Neuronal stem cell (in vitro differentiated cells): Measurements from ENCODE around the gene ZNF683.
A peak's percentile ranks its signal among the peaks of the same experiment; 100 is the strongest.
"Not testable (repeated sequence)": the region's sequence is repeated elsewhere in the genome, so short reads cannot be mapped to it uniquely, and the experiment has no call there.

Experiments
- DNase-seq: peaks from one replicate; pipeline ENCODE4 v3.0.0-alpha.2; 2013; ENCODE audit warnings: low spot score
- H2AFZ ChIP-seq: one replicate; pipeline ENCODE4 v1.6.1; 2013; ENCODE audit warnings: mild to moderate bottlenecking, low read length, inconsistent platforms
- H2AK5ac ChIP-seq: 2 replicates; pipeline ENCODE4 v1.6.1; 2013; ENCODE audit warnings: low read depth, mild to moderate bottlenecking, inconsistent platforms, low read length, moderate library complexity, mixed read lengths
- H2BK120ac ChIP-seq: 2 replicates; pipeline ENCODE4 v1.6.1; 2013; ENCODE audit warnings: low read depth, mild to moderate bottlenecking, inconsistent platforms, low read length, moderate library complexity, mixed read lengths
- H2BK12ac ChIP-seq: one replicate; pipeline ENCODE4 v1.6.1; 2013; ENCODE audit warnings: low read length, inconsistent platforms
- H2BK15ac ChIP-seq: 2 replicates; pipeline ENCODE4 v1.6.1; 2013; ENCODE audit warnings: mild to moderate bottlenecking, low read length, inconsistent platforms, mixed read lengths
- H2BK5ac ChIP-seq: one replicate; pipeline ENCODE4 v1.6.1; 2013; ENCODE audit warnings: inconsistent platforms, mild to moderate bottlenecking, low read length, moderate library complexity
- H3K14ac ChIP-seq: one replicate; pipeline ENCODE4 v1.6.1; 2013; ENCODE audit warnings: low read length, inconsistent platforms
- H3K18ac ChIP-seq: 2 replicates; pipeline ENCODE4 v1.6.1; 2013; ENCODE audit warnings: low read length, inconsistent platforms
- H3K23ac ChIP-seq: 2 replicates; pipeline ENCODE4 v1.6.1; 2013; ENCODE audit warnings: low read depth, mild to moderate bottlenecking, mixed read lengths, low read length, inconsistent platforms; ENCODE audit not compliant: poor library complexity
- H3K27ac ChIP-seq: replicated peaks from 3 replicates; pipeline ENCODE4 v1.5.1; 2013; ENCODE audit warnings: low read length, inconsistent platforms
- H3K27me3 ChIP-seq, 3 experiments: 2 replicates each; pipeline ENCODE4 v1.6.1; 2013; ENCODE audit warnings: low read length in 3 of 3, mild to moderate bottlenecking in 2 of 3, inconsistent platforms in 1 of 3, low read depth in 1 of 3, mixed read lengths in 1 of 3, moderate library complexity in 1 of 3; ENCODE audit not compliant: control insufficient read depth in 3 of 3, insufficient read depth in 3 of 3
- H3K36me3 ChIP-seq, 2 donors: replicated peaks in 1 of 2; 2 replicates each; pipeline ENCODE4 v1.6.1; 2013; ENCODE audit warnings: low read length in 2 of 2; ENCODE audit not compliant: control insufficient read depth in 2 of 2, insufficient read depth in 2 of 2
- H3K4ac ChIP-seq: 2 replicates; pipeline ENCODE4 v1.6.1; 2013; ENCODE audit warnings: inconsistent platforms, mild to moderate bottlenecking, low read length, moderate library complexity
- H3K4me1 ChIP-seq, 2 donors: 1 replicate in 1 of 2; 2 replicates in 1 of 2; pipeline ENCODE4 v1.6.1; 2013; ENCODE audit warnings: low read length in 2 of 2, low read depth in 1 of 2; ENCODE audit not compliant: control insufficient read depth in 2 of 2, insufficient read depth in 1 of 2
- H3K4me2 ChIP-seq: one replicate; pipeline ENCODE4 v1.6.1; 2013; ENCODE audit warnings: mild to moderate bottlenecking, low read length, inconsistent platforms; ENCODE audit not compliant: insufficient read depth, poor library complexity, severe bottlenecking
- H3K4me3 ChIP-seq, 2 donors: 2 replicates each; pipeline ENCODE4 v1.5.1; 2013; ENCODE audit warnings: low read length in 2 of 2, mild to moderate bottlenecking in 2 of 2, inconsistent platforms in 1 of 2, moderate library complexity in 1 of 2
- H3K79me1 ChIP-seq: one replicate; pipeline ENCODE4 v1.6.1; 2013; ENCODE audit warnings: low read depth, mild to moderate bottlenecking, inconsistent platforms, low read length, moderate library complexity
- H3K9ac ChIP-seq: one replicate; pipeline ENCODE4 v1.6.1; 2013; ENCODE audit warnings: mild to moderate bottlenecking, low read depth, low read length, inconsistent platforms; ENCODE audit not compliant: poor library complexity
- H3K9me3 ChIP-seq, 2 donors: replicated peaks in 1 of 2; 2 replicates each; pipeline versions ENCODE3 to v1.6.1; 2013; ENCODE audit warnings: low read length in 2 of 2, mild to moderate bottlenecking in 2 of 2, inconsistent platforms in 1 of 2, low read depth in 1 of 2, mixed read lengths in 1 of 2, moderate library complexity in 1 of 2; ENCODE audit not compliant: control insufficient read depth in 2 of 2, insufficient read depth in 1 of 2
- H4K8ac ChIP-seq: one replicate; pipeline ENCODE4 v1.6.1; 2013; ENCODE audit warnings: low read depth, mild to moderate bottlenecking, inconsistent platforms, low read length, moderate library complexity
- H4K91ac ChIP-seq: one replicate; pipeline ENCODE4 v1.6.1; 2013; ENCODE audit warnings: low read length, low read depth, mild to moderate bottlenecking, inconsistent platforms; ENCODE audit not compliant: poor library complexity
- WGBS, 2 donors: extraction: QIAGEN DNeasy Blood & Tissue Kit; methylation state at CpG; one replicate each; pipeline ENCODE4 v1.1.7; 2013; ENCODE audit warnings: missing lambda C conversion rate in 2 of 2, mixed read lengths in 1 of 2; ENCODE audit not compliant: insufficient read length in 2 of 2, insufficient replicate concordance in 1 of 2; ENCODE audit errors: extremely low coverage in 2 of 2; 5-methylcytosine and 5-hydroxymethylcytosine counted together

Gene ZNF683

DNA sequence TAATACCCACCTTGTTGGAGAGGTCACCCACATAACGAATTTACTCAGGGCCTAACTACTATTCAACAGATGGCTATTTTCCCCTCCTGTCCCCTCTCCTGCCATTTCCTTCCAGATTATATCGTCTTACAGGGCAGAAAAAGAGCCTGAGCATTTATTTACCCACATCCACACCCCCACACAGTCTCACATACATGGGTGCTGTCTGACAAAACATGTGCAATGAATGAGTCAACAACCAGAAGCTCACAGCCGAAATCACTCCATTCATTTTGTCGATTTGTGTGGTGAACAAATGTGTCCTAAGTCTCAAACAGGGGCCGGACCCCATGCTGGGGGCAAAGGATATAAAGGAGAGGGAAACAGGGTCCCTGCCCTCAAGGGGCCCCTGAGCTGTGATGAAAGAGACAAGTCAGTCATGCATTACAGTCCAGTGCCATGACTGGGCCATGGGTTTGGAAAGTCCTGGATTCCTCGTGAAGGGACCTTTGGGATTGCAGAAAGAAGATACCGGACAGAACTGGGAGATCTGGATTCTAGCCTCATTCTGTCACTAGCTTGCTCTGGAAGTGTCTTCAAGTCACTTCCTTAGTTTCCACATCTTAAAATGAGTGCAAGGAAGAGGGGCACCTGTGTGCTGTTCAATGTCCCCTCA, 16.4 kb upstream of the ZNF683 start:
- Histone ChIP-seq H3K79me1 (no peaks in the 10 kb centered on the region), H4K8ac (no peak overlapping the region), H2BK120ac (no peak overlapping the region), H3K4me1 (peaks cover 14 to 23% of the 10 kb centered on the region in 2 donors), H2AK5ac (peak overlapping the region; percentile 59), H3K27ac (no peak overlapping the region), H3K9ac (no peak overlapping the region), H4K91ac (no peak overlapping the region), H3K4me3 (no peak overlapping the region), H3K18ac (no peak overlapping the region), H3K4me2 (no peak overlapping the region), H3K23ac (no peak overlapping the region), H2BK5ac (peak overlapping the region; percentile 68), H3K14ac (no peak overlapping the region), H2AFZ (peak overlapping the region; percentile 31), H3K36me3 (no peaks in the 10 kb centered on the region), H3K9me3 (no peaks in the 10 kb centered on the region), H2BK15ac (peak overlapping the region; percentile 46), H3K4ac (no peak overlapping the region), H3K27me3 (no peaks in the 10 kb centered on the region), H2BK12ac (no peak overlapping the region)
- WGBS, 2 donors, result no CpG with 5 or more reads among the region's 7 CpGs
- no peak for DNase-seq

DNA sequence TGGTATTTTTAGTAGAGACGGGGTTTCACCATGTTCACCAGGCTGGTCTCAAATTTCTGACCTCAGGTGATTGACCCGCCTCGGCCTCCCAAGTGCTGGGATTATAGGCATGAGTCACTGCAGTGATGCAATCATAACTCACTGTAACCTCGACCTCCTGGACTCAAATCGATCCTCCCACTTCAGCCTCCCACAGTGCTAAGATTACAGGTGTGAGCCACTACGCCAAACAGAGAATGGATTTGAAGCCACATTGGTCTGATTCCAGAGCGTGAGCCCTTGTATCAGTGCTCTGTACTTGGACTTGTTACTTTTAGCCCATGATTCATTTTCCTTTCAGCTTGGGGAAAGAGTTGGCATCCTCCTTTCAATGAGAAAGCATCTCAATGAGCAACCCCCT, 14.9 kb upstream of the ZNF683 start:
- no peaks in the 10 kb centered on the region for H3K9me3 ChIP-seq
- H3K9ac ChIP-seq, result no peak overlapping the region
- H2AFZ ChIP-seq, result no peak overlapping the region
- no peaks in the 10 kb centered on the region for H3K79me1 ChIP-seq
- WGBS, 2 donors, result no CpG with 5 or more reads among the region's 7 CpGs
- DNase-seq, result no peak
- no peak overlapping the region for H2AK5ac ChIP-seq
- no peak overlapping the region for H2BK12ac ChIP-seq
- H3K18ac ChIP-seq, result no peak overlapping the region
- no peak overlapping the region for H2BK120ac ChIP-seq
- no peak overlapping the region for H4K91ac ChIP-seq
- no peak overlapping the region for H3K4me3 ChIP-seq
- no peak overlapping the region for H3K23ac ChIP-seq
- H3K14ac ChIP-seq, result no peak overlapping the region
- no peak overlapping the region for H3K4ac ChIP-seq
- no peak overlapping the region for H2BK15ac ChIP-seq
- no peak overlapping the region for H3K4me2 ChIP-seq
- no peak overlapping the region for H2BK5ac ChIP-seq
- H3K36me3 ChIP-seq, result no peaks in the 10 kb centered on the region
- peaks cover 9 to 17% of the 10 kb centered on the region in 2 donors for H3K4me1 ChIP-seq
- no peak overlapping the region for H3K27ac ChIP-seq
- no peaks in the 10 kb centered on the region for H3K27me3 ChIP-seq
- H4K8ac ChIP-seq, result no peak overlapping the region

DNA sequence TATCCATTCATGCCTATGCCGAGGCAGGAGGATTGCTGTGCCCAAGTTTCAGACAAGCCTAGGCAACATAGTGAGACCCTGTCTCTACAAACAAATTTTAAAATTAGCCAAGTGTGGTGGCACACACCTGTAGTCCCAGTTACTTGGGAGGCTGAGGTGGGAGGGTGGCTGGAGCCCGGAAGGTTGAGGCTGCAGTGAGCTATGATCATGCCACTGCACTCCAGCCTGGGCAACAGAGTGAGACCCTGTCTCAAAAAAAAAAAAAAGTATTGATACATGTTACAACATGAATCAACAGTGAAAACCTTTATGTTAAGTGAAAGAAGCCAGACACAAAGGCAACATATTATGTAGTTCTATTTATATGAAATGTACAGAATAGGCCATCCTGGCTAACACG, 12.5 kb upstream of the ZNF683 start:
- H2BK120ac ChIP-seq, H3K9me3 ChIP-seq, H3K14ac ChIP-seq, H2BK5ac ChIP-seq, H4K91ac ChIP-seq, H3K79me1 ChIP-seq, H2BK15ac ChIP-seq, H3K4me2 ChIP-seq, DNase-seq, H3K27ac ChIP-seq, H3K4me3 ChIP-seq, H3K27me3 ChIP-seq, H3K9ac ChIP-seq, H3K36me3 ChIP-seq, H3K18ac ChIP-seq, H2AK5ac ChIP-seq, H3K4ac ChIP-seq, H2BK12ac ChIP-seq, H4K8ac ChIP-seq, H2AFZ ChIP-seq, H3K23ac ChIP-seq: not testable (repeated sequence)
- WGBS, 2 donors, result no CpG with 5 or more reads among the region's 3 CpGs
- H3K4me1 ChIP-seq, result peaks cover 7 to 12% of the 10 kb centered on the region in 2 donors

DNA sequence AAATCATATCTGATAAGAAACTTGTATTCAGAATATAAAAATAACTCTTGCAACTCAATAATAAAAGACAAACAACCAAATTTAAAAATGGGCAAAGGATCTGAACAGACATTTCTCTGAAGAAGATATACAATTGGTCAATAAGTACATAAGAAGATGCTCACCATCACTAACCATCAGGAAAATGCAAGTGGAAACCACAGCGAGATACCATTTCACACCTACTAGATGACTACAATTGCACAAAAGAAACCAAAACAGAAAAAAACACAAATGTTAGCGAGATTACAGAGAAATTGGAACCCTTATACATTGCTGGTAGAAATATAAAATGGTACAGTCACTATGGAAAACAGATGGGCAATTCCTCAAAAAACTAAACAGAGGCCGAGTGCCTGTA, 11.5 kb upstream of the ZNF683 start:
- Histone ChIP-seq H2AFZ (no peak overlapping the region), H3K4ac (no peak overlapping the region), H3K4me1 (peaks cover 0 to 5% of the 10 kb centered on the region in 2 donors), H3K18ac (no peak overlapping the region), H2BK5ac (no peak overlapping the region), H3K4me3 (no peak overlapping the region), H3K23ac (no peak overlapping the region), H3K27me3 (no peaks in the 10 kb centered on the region), H3K9me3 (no peaks in the 10 kb centered on the region), H2BK120ac (no peak overlapping the region), H3K27ac (no peak overlapping the region), H2BK12ac (no peak overlapping the region), H3K14ac (no peak overlapping the region), H3K79me1 (no peaks in the 10 kb centered on the region), H4K91ac (no peak overlapping the region), H2BK15ac (no peak overlapping the region), H3K4me2 (no peak overlapping the region), H3K9ac (no peak overlapping the region), H4K8ac (no peak overlapping the region), H3K36me3 (no peaks in the 10 kb centered on the region), H2AK5ac (no peak overlapping the region)
- no peak for DNase-seq
- no CpG with 5 or more reads among the region's 3 CpGs for WGBS, 2 donors
